Neural crest cell (in vitro differentiated cells): ENCODE results near the gene ZNF593OS. TPM values are rescaled to one million over a fixed set of nuclear protein-coding genes. Genes with fewer than 3 reads are reported as not detected.

ENCODE experiments used
- DNase-seq: peaks from one replicate; pipeline ENCODE4 v3.0.0; 2021; ENCODE audit warnings: low read depth, mixed read lengths, low spot score
- H3K27ac Mint-ChIP-seq: one replicate; pipeline ENCODE4 v1.8.0; 2021; ENCODE audit warnings: mild to moderate bottlenecking, mixed read lengths; ENCODE audit not compliant: unreplicated experiment
- H3K27me3 Mint-ChIP-seq: 2 replicates; pipeline ENCODE4 v1.8.0; 2021; ENCODE audit warnings: low read depth, mild to moderate bottlenecking, mixed read lengths
- H3K36me3 Mint-ChIP-seq: 2 replicates; pipeline ENCODE4 v1.8.0; 2021; ENCODE audit warnings: low read depth, mild to moderate bottlenecking, mixed read lengths
- H3K4me1 Mint-ChIP-seq: 2 replicates; pipeline ENCODE4 v1.8.0; 2021; ENCODE audit warnings: mixed read lengths
- H3K4me3 Mint-ChIP-seq: one replicate; pipeline ENCODE4 v1.8.0; 2021; ENCODE audit warnings: mild to moderate bottlenecking, mixed read lengths
- H3K9me3 Mint-ChIP-seq: 2 replicates; pipeline ENCODE4 v1.8.0; 2021; ENCODE audit warnings: mixed read lengths
- CTCF ChIP-seq: fragments of 200-600 bp; sonication (generic); conservative IDR thresholded peaks from 2 replicates; pipeline ENCODE4 v1.5.0; 2021; ENCODE audit warnings: antibody characterized with exemption, mild to moderate bottlenecking
- long read RNA-seq: library from polyadenylated mRNA; unstranded; transcript quantifications from one replicate; pipeline ENCODE4 v2.0.0, GENCODE V29; 2020
- total RNA-seq: library from RNA; stranded (reverse); gene quantifications from 2 replicates; pipeline ENCODE4 v1.2.1, GENCODE V29; 2021

The ZNF593OS gene
- total RNA-seq = not detected in 2 replicates
- long read RNA-seq = 0 reads

- peak within 1 kb of the TSS; percentile 90 for H3K4me3 Mint-ChIP-seq
- peak within 1 kb of the TSS; percentile 71 for H3K27ac Mint-ChIP-seq
- DNase-seq = no peak
- no peak for TF ChIP-seq CTCF
- no peaks in the 10 kb centered on the region for H3K9me3 Mint-ChIP-seq
- H3K4me1 Mint-ChIP-seq = peaks cover 24% of the 10 kb centered on the region
- no peaks in the 10 kb centered on the region for H3K27me3 Mint-ChIP-seq
- H3K36me3 Mint-ChIP-seq = no peaks in the 10 kb centered on the region
Observed at GRCh38 chr1:26171084-26172072, at the start of gene ZNF593OS. TSS of gene ZNF593OS (minus strand) at chr1:26171832. CDS start at chr1:26171661, 171 bp downstream.

- TF ChIP-seq CTCF = no peak
- Mint-ChIP-seq H3K27me3 (peaks cover 27% of the 10 kb centered on the region), H3K27ac (no peak overlapping the region), H3K36me3 (no peaks in the 10 kb centered on the region), H3K4me1 (peaks cover 15% of the 10 kb centered on the region), H3K4me3 (no peak overlapping the region), H3K9me3 (no peaks in the 10 kb centered on the region)
- no peak for DNase-seq
Observed at GRCh38 chr1:26221094-26221493, 49.5 kb upstream of the ZNF593OS start.

GRCh38 chr1:26220199-26220912 is 48.7 kb upstream of the ZNF593OS start:
- H3K27me3 Mint-ChIP-seq = peaks cover 20% of the 10 kb centered on the region
- H3K4me3 Mint-ChIP-seq = no peak overlapping the region
- DNase-seq = no peak
- H3K27ac Mint-ChIP-seq = no peak overlapping the region
- peaks cover 8% of the 10 kb centered on the region for H3K4me1 Mint-ChIP-seq
- TF ChIP-seq CTCF = no peak
- no peaks in the 10 kb centered on the region for H3K36me3 Mint-ChIP-seq
- H3K9me3 Mint-ChIP-seq = no peaks in the 10 kb centered on the region

GRCh38 chr1:26218906-26219494 is 47.4 kb upstream of the ZNF593OS start:
- Mint-ChIP-seq H3K27me3 (peaks cover 7% of the 10 kb centered on the region), H3K9me3 (no peaks in the 10 kb centered on the region), H3K4me3 (no peak overlapping the region), H3K36me3 (no peaks in the 10 kb centered on the region), H3K27ac (no peak overlapping the region), H3K4me1 (peaks cover 8% of the 10 kb centered on the region)
- no peak for TF ChIP-seq CTCF
- DNase-seq = no peak

GRCh38 chr1:26215246-26215645 is 43.6 kb upstream of the ZNF593OS start:
- no peaks in the 10 kb centered on the region for H3K9me3 Mint-ChIP-seq
- H3K4me1 Mint-ChIP-seq = peaks cover 5% of the 10 kb centered on the region

More at GRCh38 chr1:26215246-26215645, 43.6 kb upstream of the ZNF593OS start:
- no peak for TF ChIP-seq CTCF
- no peaks in the 10 kb centered on the region for H3K36me3 Mint-ChIP-seq
- H3K4me3 Mint-ChIP-seq = no peak overlapping the region
- no peak for DNase-seq
- H3K27me3 Mint-ChIP-seq = no peaks in the 10 kb centered on the region
- no peak overlapping the region for H3K27ac Mint-ChIP-seq
